Karpas-422 (cell line): ENCODE measurements around the gene CTNNA1. TPM values are rescaled to one million over a fixed set of nuclear protein-coding genes. Genes with fewer than 3 reads are reported as not detected.

Source experiments
- DNase-seq: peaks from one replicate; pipeline ENCODE4 v3.0.0-alpha.2; 2015
- H2AFZ ChIP-seq: fragments of 200-600 bp; sonication (generic); 2 replicates; pipeline ENCODE4 v1.6.1; 2014; ENCODE audit warnings: antibody characterized with exemption, low read length, mixed read lengths
- H3K27ac ChIP-seq: fragments of 200-600 bp; sonication (generic); 2 replicates; pipeline ENCODE4 v1.5.1; 2014; ENCODE audit warnings: mild to moderate bottlenecking, low read length, moderate library complexity
- H3K27me3 ChIP-seq: fragments of 200-600 bp; sonication (generic); 2 replicates; pipeline ENCODE4 v1.6.1; 2014; ENCODE audit warnings: low read length, mixed read lengths
- H3K36me3 ChIP-seq: fragments of 200-600 bp; sonication (generic); 2 replicates; pipeline ENCODE4 v1.6.1; 2014; ENCODE audit warnings: low read length, mixed read lengths; ENCODE audit not compliant: insufficient read depth
- H3K4me1 ChIP-seq: fragments of 200-600 bp; sonication (generic); 2 replicates; pipeline ENCODE4 v1.6.1; 2014; ENCODE audit warnings: mild to moderate bottlenecking, low read length, mixed read lengths
- H3K4me2 ChIP-seq: fragments of 200-600 bp; sonication (generic); 2 replicates; pipeline ENCODE4 v1.6.1; 2014; ENCODE audit warnings: low read length, low read depth, mild to moderate bottlenecking; ENCODE audit not compliant: poor library complexity, severe bottlenecking
- H3K4me3 ChIP-seq: fragments of 200-600 bp; sonication (generic); 2 replicates; pipeline ENCODE4 v1.5.1; 2014; ENCODE audit warnings: mild to moderate bottlenecking, antibody characterized with exemption, low read length, mixed read lengths
- H3K79me2 ChIP-seq: fragments of 200-600 bp; sonication (generic); 2 replicates; pipeline ENCODE4 v1.6.1; 2014; ENCODE audit warnings: mild to moderate bottlenecking, low read length, mixed read lengths
- H3K9ac ChIP-seq: fragments of 200-600 bp; sonication (generic); 2 replicates; pipeline ENCODE4 v1.6.0; 2014; ENCODE audit warnings: low read length
- H3K9me2 ChIP-seq: fragments of 200-600 bp; sonication (generic), shearing (Covaris generic); replicated peaks from 2 replicates; pipeline ENCODE4 v1.6.0; 2014; ENCODE audit warnings: mild to moderate bottlenecking, low read length, moderate library complexity; ENCODE audit not compliant: insufficient read depth
- H3K9me3 ChIP-seq: fragments of 300-700, 200-600 bp; sonication (generic); 2 replicates; pipeline ENCODE4 v1.6.1; 2014; ENCODE audit warnings: low read length, mixed read lengths
- H4K20me1 ChIP-seq: fragments of 200-600 bp; sonication (generic); 2 replicates; pipeline ENCODE4 v1.6.1; 2014; ENCODE audit warnings: mild to moderate bottlenecking, antibody characterized with exemption, low read length, low read depth; ENCODE audit not compliant: insufficient read depth
- total RNA-seq: library from RNA; depleted of rRNA; stranded (reverse); fragments of >200 nt; shearing (Covaris generic); gene quantifications from 2 replicates; pipeline ENCODE4 v1.2.3, GENCODE V29; 2014; ENCODE audit warnings: low replicate concordance

The CTNNA1 gene
- total RNA-seq, 1 experiment from 2014 or later: 13.2 TPM

DNA sequence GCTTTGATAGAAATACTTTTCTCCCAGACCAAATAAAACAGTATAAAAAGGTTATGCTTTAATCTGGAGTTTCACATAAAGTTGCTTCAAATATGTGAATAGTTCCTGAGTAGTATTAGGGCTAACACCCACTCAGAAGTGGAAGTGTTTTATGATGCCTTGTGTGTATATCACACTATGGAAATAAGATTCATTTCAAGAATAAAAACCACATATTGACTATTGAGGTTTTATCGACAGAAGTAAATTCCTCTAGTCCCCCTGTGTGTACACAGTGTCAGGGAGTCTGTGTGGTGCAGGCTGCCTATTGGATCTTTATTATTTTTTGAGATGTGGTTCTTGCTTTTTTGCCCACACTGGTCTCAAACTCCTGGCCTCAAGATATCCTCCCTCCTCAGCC is 142.7 kb downstream of the CTNNA1 start:
- H3K27me3 ChIP-seq: no peaks in the 10 kb centered on the region
- no peak overlapping the region for H3K9ac ChIP-seq
- H3K4me2 ChIP-seq: no peak overlapping the region
- no peak overlapping the region for H3K27ac ChIP-seq
- H4K20me1 ChIP-seq: 0 out of 2 replicates have a peak, but pooled peaks cover 7% of the 10 kb centered on the region
- H3K36me3 ChIP-seq: no peaks in the 10 kb centered on the region
- H3K4me1 ChIP-seq: no peaks in the 10 kb centered on the region
- no peak overlapping the region for H3K4me3 ChIP-seq
- H3K9me2 ChIP-seq: no peaks in the 10 kb centered on the region
- H2AFZ ChIP-seq: no peak overlapping the region
- no peaks in the 10 kb centered on the region for H3K79me2 ChIP-seq
- no peak for DNase-seq
- H3K9me3 ChIP-seq: no peaks in the 10 kb centered on the region; the same call in 1 of the 2 replicates

DNA sequence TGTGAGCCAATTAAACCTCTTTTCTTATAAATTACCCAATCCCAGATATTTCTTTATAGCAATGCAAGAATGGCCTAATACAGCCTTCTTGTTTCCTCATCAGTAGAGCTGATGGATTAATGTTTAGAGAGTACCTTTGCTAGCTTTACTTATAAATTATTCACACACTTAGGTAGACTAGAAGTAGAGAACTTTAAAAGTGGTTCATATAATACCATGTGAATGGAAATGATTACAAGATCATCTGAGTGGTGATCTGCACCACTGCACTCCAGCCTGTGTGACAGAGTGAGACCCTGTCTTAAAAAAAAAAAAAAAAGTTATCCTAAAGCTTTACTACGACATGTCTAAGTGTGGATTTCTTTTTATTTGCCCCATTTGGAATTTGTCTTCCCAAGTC is 145.1 kb downstream of the CTNNA1 start:
- DNase-seq: no peak
- no peaks in the 10 kb centered on the region for H3K36me3 ChIP-seq
- no peak overlapping the region for H3K4me2 ChIP-seq
- H4K20me1 ChIP-seq: 0 out of 2 replicates have a peak, but pooled peaks cover 7% of the 10 kb centered on the region
- H3K79me2 ChIP-seq: no peaks in the 10 kb centered on the region
- no peak overlapping the region for H3K9ac ChIP-seq
- no peak overlapping the region for H2AFZ ChIP-seq
- H3K4me3 ChIP-seq: no peak overlapping the region
- H3K27me3 ChIP-seq: no peaks in the 10 kb centered on the region
- H3K4me1 ChIP-seq: no peaks in the 10 kb centered on the region
- H3K27ac ChIP-seq: no peak overlapping the region
- H3K9me2 ChIP-seq: no peaks in the 10 kb centered on the region
- H3K9me3 ChIP-seq: no peaks in the 10 kb centered on the region

- H3K4me1 ChIP-seq: no peaks in the 10 kb centered on the region
- H4K20me1 ChIP-seq: 0 out of 2 replicates have a peak, but pooled peaks cover 7% of the 10 kb centered on the region
- no peaks in the 10 kb centered on the region for H3K9me2 ChIP-seq
- no peak overlapping the region for H3K27ac ChIP-seq
- H3K4me2 ChIP-seq: no peak overlapping the region
- no peak overlapping the region for H3K4me3 ChIP-seq
- H3K79me2 ChIP-seq: no peaks in the 10 kb centered on the region
- H3K9me3 ChIP-seq: no peaks in the 10 kb centered on the region
- DNase-seq: no peak
- H2AFZ ChIP-seq: no peak overlapping the region
- no peaks in the 10 kb centered on the region for H3K27me3 ChIP-seq
- no peaks in the 10 kb centered on the region for H3K36me3 ChIP-seq
- no peak overlapping the region for H3K9ac ChIP-seq
Observed at GRCh38 chr5:138898742-138899141, 145.5 kb downstream of the CTNNA1 start.

DNA sequence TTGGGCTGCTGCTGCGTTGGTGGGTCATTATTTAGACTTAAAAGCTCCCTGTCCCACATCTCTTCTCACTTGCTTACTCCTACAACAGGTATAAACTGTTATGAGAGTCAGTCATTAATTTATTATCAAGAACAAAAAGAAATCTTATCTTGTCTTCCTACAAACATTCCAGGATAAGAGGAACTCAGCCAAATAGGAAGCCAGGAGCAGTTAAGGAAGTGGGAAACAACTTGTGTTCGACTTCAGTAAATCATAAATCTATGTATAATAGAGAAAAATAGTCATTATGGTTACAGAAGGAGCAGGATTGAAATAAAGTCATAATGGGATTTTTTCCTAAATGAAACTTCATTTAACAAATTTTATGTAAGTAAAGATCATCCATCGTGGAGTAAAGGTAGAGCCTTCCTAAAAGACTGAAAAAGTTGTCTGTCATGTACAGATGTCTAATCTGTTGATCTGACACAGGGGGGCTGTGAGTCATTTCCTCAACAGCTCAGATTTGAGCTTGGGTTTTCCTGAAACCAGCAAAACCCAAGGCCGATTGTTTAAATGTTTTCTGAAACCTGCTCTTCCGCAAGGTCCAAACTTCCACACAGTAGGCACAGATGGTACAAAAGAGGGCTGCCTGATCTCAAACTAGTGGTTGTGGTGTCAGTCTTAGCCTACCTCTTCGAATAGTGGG is 147.2 kb downstream of the CTNNA1 start:
- no peaks in the 10 kb centered on the region for H3K27me3 ChIP-seq
- H3K9ac ChIP-seq: no peak overlapping the region
- no peaks in the 10 kb centered on the region for H3K4me1 ChIP-seq
- no peak overlapping the region for H3K4me2 ChIP-seq
- H4K20me1 ChIP-seq: 0 out of 2 replicates have a peak, but pooled peaks cover 7% of the 10 kb centered on the region
- no peaks in the 10 kb centered on the region for H3K36me3 ChIP-seq
- H3K79me2 ChIP-seq: no peaks in the 10 kb centered on the region
- no peak for DNase-seq
- H3K9me3 ChIP-seq: no peaks in the 10 kb centered on the region
- no peak overlapping the region for H3K27ac ChIP-seq
- no peak overlapping the region for H2AFZ ChIP-seq
- no peak overlapping the region for H3K4me3 ChIP-seq
- no peaks in the 10 kb centered on the region for H3K9me2 ChIP-seq

- Histone ChIP-seq H3K4me1 (no peaks in the 10 kb centered on the region), H3K79me2 (no peaks in the 10 kb centered on the region), H3K27ac (no peak overlapping the region), H3K9me2 (no peaks in the 10 kb centered on the region), H4K20me1 (0 out of 2 replicates have a peak, but pooled peaks cover 4% of the 10 kb centered on the region), H3K27me3 (no peaks in the 10 kb centered on the region), H3K4me2 (no peak overlapping the region), H3K9me3 (no peaks in the 10 kb centered on the region), H3K4me3 (no peak overlapping the region), H3K36me3 (no peaks in the 10 kb centered on the region), H3K9ac (no peak overlapping the region), H2AFZ (no peak overlapping the region)
- no peak for DNase-seq
Observed at GRCh38 chr5:138901716-138902115, 148.5 kb downstream of the CTNNA1 start.

DNA sequence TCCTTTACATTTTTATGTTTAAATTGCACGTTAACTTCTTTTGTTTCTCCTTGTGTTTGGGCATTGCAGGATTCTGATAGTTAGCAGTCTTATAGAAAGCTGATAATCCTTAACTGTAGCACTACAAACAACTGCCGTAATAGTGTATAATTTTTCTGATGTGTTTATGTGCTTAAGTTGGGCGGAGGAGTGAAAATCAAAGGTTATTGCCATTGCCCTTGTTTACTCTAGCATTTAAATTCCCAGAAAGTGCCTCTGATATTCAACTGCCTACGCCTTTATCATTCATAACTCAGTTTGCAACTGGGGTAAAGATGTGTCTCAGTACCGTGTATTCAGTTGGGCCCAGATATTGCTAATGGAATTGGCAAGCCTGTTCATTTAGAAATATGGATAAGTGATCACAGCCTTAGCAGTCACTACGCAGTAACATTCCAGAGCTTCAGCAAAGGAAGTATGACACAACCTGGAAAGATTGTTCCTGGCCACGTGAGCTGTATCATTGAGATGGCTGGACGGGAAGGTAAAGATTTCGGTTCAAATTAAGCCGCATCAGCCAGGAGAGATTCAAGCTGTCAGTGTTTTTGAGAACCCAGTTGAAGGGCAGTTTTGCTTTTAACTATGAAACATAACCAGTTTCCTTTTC is 150.0 kb downstream of the CTNNA1 start:
- Histone ChIP-seq H3K79me2 (no peaks in the 10 kb centered on the region), H3K4me3 (no peak overlapping the region), H4K20me1 (0 out of 2 replicates have a peak, but pooled peaks cover 4% of the 10 kb centered on the region), H3K27ac (no peak overlapping the region), H3K4me1 (no peaks in the 10 kb centered on the region), H3K9me2 (no peaks in the 10 kb centered on the region), H3K9ac (no peak overlapping the region), H3K27me3 (no peaks in the 10 kb centered on the region), H3K9me3 (no peaks in the 10 kb centered on the region), H3K36me3 (no peaks in the 10 kb centered on the region), H3K4me2 (no peak overlapping the region), H2AFZ (no peak overlapping the region)
- no peak for DNase-seq

DNA sequence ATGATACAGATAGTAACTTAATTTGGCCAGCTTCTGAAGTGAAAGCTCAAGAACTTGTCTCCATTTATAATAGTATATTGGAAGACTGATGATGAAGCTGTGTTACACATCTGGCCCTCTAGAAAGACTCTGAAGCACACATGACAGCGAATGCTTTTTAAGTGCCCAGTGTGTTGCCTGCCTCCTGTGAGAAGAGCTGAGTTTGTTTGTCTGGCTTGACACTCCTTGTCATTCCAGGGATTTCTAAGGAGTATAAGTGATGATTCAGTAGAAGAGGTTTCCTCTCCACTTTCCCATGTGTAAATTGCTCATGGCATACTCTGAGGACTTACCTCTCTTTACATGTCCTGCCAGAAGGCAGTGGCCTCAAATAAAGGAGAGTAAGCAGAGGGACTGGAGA is 152.3 kb downstream of the CTNNA1 start:
- Histone ChIP-seq H3K4me3 (no peak overlapping the region), H3K4me1 (no peaks in the 10 kb centered on the region), H3K27me3 (no peaks in the 10 kb centered on the region), H3K9me3 (no peaks in the 10 kb centered on the region), H3K9ac (no peak overlapping the region), H3K4me2 (no peak overlapping the region), H3K9me2 (no peaks in the 10 kb centered on the region), H2AFZ (no peak overlapping the region), H4K20me1 (0 out of 2 replicates have a peak, but pooled peaks cover 3% of the 10 kb centered on the region), H3K36me3 (no peaks in the 10 kb centered on the region), H3K79me2 (no peaks in the 10 kb centered on the region), H3K27ac (no peak overlapping the region)
- no peak for DNase-seq

DNA sequence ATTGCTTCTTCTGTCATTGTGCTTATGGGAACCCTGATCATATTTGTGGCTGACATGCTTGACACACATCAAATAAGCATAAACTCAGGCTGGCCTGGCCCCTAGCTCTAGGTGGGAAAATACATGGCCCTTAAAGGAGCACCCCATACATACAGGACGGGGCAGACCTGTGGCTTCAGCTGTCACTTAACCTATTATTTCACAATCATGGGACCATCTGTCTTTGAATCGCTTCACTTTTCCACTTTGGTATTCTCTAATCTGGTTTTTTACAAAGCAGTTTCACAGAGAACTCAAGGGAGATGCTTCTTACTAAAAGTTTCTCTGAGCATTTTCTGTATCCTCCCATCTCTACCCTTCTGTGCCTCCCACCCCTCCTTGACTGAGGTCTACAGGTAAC is 156.5 kb downstream of the CTNNA1 start:
- Histone ChIP-seq H3K79me2 (no peaks in the 10 kb centered on the region), H3K4me3 (no peak overlapping the region), H3K27me3 (no peaks in the 10 kb centered on the region), H3K36me3 (no peaks in the 10 kb centered on the region), H2AFZ (no peak overlapping the region), H3K9me2 (no peaks in the 10 kb centered on the region), H3K9me3 (no peaks in the 10 kb centered on the region), H3K9ac (no peak overlapping the region), H3K4me2 (no peak overlapping the region), H3K27ac (no peak overlapping the region), H4K20me1 (no peaks in the 10 kb centered on the region), H3K4me1 (no peaks in the 10 kb centered on the region)
- DNase-seq: no peak
